Lower lobe of right lung (tissue), 2 donors: Measurements from ENCODE around the gene AFF3. TPM values are rescaled to one million over a fixed set of nuclear protein-coding genes. Genes with fewer than 3 reads are reported as not detected.

Experiments used
- ATAC-seq, 2 donors: fragments of 200-7000 bp; cut with Tn5 transposase; one replicate each; pipeline ENCODE4 v1.9.1; 2020 to 2022; ENCODE audit warnings: mild to moderate bottlenecking in 2 of 2, moderate library complexity in 2 of 2
- DNase-seq: peaks from one replicate; pipeline ENCODE4 v3.0.0-alpha.2; 2020
- H3K27ac ChIP-seq: fragments of 200-600 bp; one replicate; pipeline ENCODE4 v1.8.0; 2022
- H3K27me3 ChIP-seq: fragments of 200-600 bp; one replicate; pipeline ENCODE4 v1.8.0; 2022; ENCODE audit warnings: low read depth
- H3K36me3 ChIP-seq: fragments of 200-600 bp; one replicate; pipeline ENCODE4 v1.8.0; 2022; ENCODE audit warnings: mild to moderate bottlenecking
- H3K4me1 ChIP-seq: fragments of 200-600 bp; one replicate; pipeline ENCODE4 v1.8.0; 2022
- H3K4me3 ChIP-seq: fragments of 200-600 bp; one replicate; pipeline ENCODE4 v1.8.0; 2022; ENCODE audit warnings: mild to moderate bottlenecking
- H3K9me3 ChIP-seq: fragments of 200-600 bp; one replicate; pipeline ENCODE4 v1.8.0; 2022
- CTCF ChIP-seq: fragments of 200-600 bp; IDR thresholded peaks from one replicate; pipeline ENCODE4 v1.8.0; 2022; ENCODE audit warnings: antibody characterized with exemption, mild to moderate bottlenecking
- intact Hi-C: fragments of 100-400 bp; cut with DNase I; formaldehyde crosslinking; loops from one replicate; pipeline ENCODE4 v1.11.0; 2022
- total RNA-seq: library from RNA; stranded (reverse); fragmentation: NEBNext Ultra II Directional; extraction: Animal tissue kit (Norgen Biotek cat#: 25700); gene quantifications from one replicate; pipeline ENCODE4 v1.2.1, GENCODE V29; 2021
- donor health status: DM: no; HTN: yes; CAD: no; lungs with severe emphysema.

Gene AFF3
- total RNA-seq, 1 donor from 2014 or later = 57.3 TPM

- no peaks in the 10 kb centered on the region for H3K9me3 ChIP-seq
- TF ChIP-seq CTCF = no peak
- H3K36me3 ChIP-seq = peaks cover 17% of the 10 kb centered on the region
- no peaks in the 10 kb centered on the region for H3K27me3 ChIP-seq
- no peaks in the 10 kb centered on the region for H3K4me1 ChIP-seq
- DNase-seq (no peak), ATAC-seq (no peak)
- H3K27ac ChIP-seq = no peak overlapping the region
- intact Hi-C loops = no loop called here
- no peak overlapping the region for H3K4me3 ChIP-seq
Measured at GRCh38 chr2:100002059-100002458, 140.3 kb downstream of the AFF3 start.

- H3K27ac ChIP-seq = no peak overlapping the region
- H3K36me3 ChIP-seq = peaks cover 8% of the 10 kb centered on the region
- H3K4me3 ChIP-seq = no peak overlapping the region
- DNase-seq (no peak), ATAC-seq (no peak)
- no peaks in the 10 kb centered on the region for H3K27me3 ChIP-seq
- no peaks in the 10 kb centered on the region for H3K4me1 ChIP-seq
- TF ChIP-seq CTCF = no peak
- H3K9me3 ChIP-seq = no peaks in the 10 kb centered on the region
- intact Hi-C loops = no loop called here
Measured at GRCh38 chr2:100000915-100001707, 141.3 kb downstream of the AFF3 start.

- Histone ChIP-seq H3K9me3 (no peaks in the 10 kb centered on the region), H3K27ac (no peak overlapping the region), H3K4me3 (no peak overlapping the region), H3K36me3 (no peaks in the 10 kb centered on the region), H3K27me3 (no peaks in the 10 kb centered on the region), H3K4me1 (no peaks in the 10 kb centered on the region)
- DNase-seq = no peak
- no peak for ATAC-seq
- TF ChIP-seq CTCF = no peak
- intact Hi-C loops = no loop called here
Measured at GRCh38 chr2:99998651-99999320, 143.6 kb downstream of the AFF3 start.

- no peak for DNase-seq
- intact Hi-C loops = no loop called here
- Histone ChIP-seq H3K9me3 (no peaks in the 10 kb centered on the region), H3K36me3 (no peaks in the 10 kb centered on the region), H3K27me3 (no peaks in the 10 kb centered on the region), H3K4me1 (no peaks in the 10 kb centered on the region), H3K4me3 (no peak overlapping the region), H3K27ac (no peak overlapping the region)
- ATAC-seq = no peak
- TF ChIP-seq CTCF = no peak
Measured at GRCh38 chr2:99989905-99990304, 152.5 kb downstream of the AFF3 start.

GRCh38 chr2:99988599-99988998 lies 153.8 kb downstream of the AFF3 start:
- no peaks in the 10 kb centered on the region for H3K9me3 ChIP-seq
- no peaks in the 10 kb centered on the region for H3K36me3 ChIP-seq
- H3K4me1 ChIP-seq = no peaks in the 10 kb centered on the region
- TF ChIP-seq CTCF = no peak
- intact Hi-C loops = no loop called here
- H3K27ac ChIP-seq = no peak overlapping the region
- H3K4me3 ChIP-seq = no peak overlapping the region
- H3K27me3 ChIP-seq = no peaks in the 10 kb centered on the region
- ATAC-seq (no peak), DNase-seq (no peak)
